GM18873 (cell line): ENCODE measurements around the gene OSBPL8.
"Not testable (repeated sequence)": the region's sequence is repeated elsewhere in the genome, so short reads cannot be mapped to it uniquely, and the experiment has no call there.

Experiments used
- ATAC-seq: cut with Tn5 transposase; IDR thresholded peaks from one replicate; pipeline ENCODE4 v1.9.1; 2021; ENCODE audit warnings: mild to moderate bottlenecking, moderate library complexity, moderate number of reproducible peaks; ENCODE audit not compliant: unreplicated experiment, low FRiP score

Gene OSBPL8

DNA sequence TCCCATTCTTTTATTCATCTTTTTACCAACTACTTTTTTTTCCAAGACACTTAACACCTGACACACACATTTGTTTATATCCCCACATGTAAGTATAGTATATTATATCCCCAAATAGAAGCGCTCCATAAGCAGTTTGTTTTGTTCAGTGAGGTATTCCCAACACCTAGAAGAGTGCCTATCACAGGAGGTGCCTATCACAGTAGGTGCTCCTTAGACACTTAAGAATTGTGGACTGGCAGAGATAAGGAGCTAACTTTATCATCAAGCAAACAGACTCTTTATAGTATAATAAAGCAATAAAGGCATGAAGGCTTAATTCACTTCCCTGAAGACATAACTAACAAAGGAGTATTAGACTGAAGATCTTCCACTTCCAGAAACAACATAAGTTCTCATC, 29.1 kb downstream of the OSBPL8 start:
- no peak for ATAC-seq

GRCh38 chr12:76529226-76529918, 30.2 kb downstream of the OSBPL8 start:
- ATAC-seq, result no peak

DNA sequence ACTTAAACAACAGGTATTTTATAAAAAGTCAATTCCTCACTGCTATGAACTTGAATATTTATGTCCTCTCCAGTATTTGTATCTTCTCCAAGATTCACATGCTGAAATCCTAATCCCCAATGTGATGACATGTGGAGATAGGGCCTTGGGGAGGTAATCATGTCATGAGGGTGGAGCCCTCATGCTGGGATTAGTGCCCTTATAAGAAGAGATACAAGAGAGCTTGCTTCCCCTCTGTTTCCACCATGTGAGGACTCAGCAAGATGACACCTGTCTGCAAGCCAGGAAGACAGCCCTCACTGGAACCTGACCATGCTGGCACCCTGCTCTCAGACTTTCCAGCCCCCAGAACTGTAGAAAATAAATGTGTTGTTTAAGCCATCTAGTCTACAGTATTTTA, 36.2 kb downstream of the OSBPL8 start:
- no peak for ATAC-seq

DNA sequence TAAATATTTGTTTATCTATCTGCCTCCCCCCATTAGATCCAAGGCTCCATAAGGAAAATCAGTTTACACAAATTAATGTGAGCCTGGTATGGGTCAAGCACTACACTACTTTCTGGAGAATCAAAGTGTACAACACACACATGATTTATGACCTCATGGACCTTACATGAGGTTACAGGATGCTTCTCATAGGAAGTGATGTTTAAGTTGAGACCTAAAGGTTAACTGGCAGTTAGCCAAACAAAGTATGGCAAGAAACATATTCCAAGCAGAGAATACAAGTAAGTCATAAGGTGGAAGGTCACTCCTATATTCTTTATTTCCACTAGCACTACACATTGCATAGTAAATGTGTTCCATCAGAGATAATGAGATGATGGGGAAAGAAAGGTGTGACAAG, 39.2 kb downstream of the OSBPL8 start:
- ATAC-seq, result no peak

GRCh38 chr12:76519538-76519937, 40.0 kb downstream of the OSBPL8 start:
- ATAC-seq, result no peak

- ATAC-seq, result no peak
Measured at GRCh38 chr12:76518699-76519098, 40.9 kb downstream of the OSBPL8 start.

GRCh38 chr12:76515271-76515670, 44.3 kb downstream of the OSBPL8 start:
- no peak for ATAC-seq

GRCh38 chr12:76511116-76511716, 48.4 kb downstream of the OSBPL8 start:
- ATAC-seq, result peak; percentile 70

DNA sequence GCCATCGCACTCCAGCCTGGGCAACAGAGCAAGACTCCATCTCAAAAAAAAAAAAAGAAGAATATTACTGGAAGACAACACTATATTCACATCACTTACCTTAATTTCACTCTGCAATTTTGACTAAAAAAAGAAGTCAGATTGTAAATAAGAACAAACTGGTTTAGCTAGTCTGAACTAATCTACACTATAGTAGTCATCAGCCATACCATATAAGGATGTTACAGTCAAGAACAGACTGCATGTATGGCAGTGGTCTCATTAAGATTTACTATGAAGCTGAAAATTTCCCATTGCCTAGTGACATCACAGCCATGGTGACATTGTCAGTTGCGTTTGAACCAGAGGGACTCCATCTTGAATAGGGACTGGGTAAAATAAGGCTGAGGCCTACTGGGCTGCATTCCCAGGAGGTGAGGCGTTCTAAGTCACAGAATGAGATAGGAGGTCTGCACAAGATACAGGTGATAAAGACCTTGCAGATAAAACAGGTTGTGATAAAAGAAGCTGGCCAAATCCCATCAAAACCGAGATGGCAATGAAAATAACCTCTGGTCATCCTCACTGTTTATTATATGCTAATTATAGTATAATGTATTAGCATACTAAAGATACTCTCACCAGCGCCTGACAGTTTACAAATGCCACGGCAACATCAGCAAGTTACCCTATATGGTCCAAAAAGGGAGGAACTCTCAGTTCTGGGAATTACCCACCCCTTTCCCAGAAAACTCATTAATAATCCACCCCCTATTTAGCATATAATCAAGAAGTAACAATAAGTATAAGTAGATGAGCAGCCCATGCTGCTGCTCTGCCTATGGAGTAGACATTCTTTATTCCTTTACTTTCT, 51.2 kb downstream of the OSBPL8 start:
- ATAC-seq, result no peak

- no peak for ATAC-seq
Measured at GRCh38 chr12:76506149-76506548, 53.4 kb downstream of the OSBPL8 start.

DNA sequence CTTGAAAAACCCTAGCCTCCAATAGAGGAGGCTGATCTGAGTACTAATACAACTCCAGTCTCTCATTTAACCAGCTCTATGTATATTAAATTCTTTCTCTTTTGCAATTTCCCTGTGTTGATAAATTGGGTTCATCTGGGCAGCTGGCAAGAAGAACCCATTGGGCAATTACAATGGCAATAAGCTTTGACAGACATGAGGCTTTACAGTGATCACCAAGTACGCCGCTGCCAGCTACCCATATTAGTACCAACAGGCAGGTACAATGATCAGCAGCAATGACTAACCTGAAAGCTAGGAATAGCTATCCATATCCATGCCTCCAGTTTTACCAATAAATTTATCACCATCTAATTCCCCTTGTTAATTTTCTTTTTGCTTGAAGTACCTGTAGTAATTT, 54.5 kb downstream of the OSBPL8 start:
- no peak for ATAC-seq

DNA sequence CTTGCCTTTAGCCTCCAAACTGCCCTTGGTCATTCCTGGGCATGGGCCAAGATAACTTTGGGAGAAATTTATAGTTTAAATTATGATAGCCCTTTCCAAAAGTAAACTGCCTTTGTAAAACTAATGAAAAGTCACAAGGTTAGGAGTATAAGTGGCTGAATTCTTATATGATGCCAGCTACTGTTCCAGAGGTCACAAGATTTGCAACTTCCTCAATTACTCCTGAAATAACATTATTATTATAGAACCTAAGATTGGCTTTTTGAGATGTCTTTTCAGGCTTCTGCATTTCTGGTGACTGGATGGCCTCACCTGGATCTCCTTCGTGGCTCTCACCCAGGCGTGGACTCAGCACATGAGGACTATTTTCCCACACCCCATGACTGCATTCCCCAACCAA, 55.0 kb downstream of the OSBPL8 start:
- ATAC-seq, result no peak

GRCh38 chr12:76503957-76504356, 55.6 kb downstream of the OSBPL8 start:
- no peak for ATAC-seq

- ATAC-seq, result no peak
Measured at GRCh38 chr12:76501390-76501789, 58.2 kb downstream of the OSBPL8 start.

GRCh38 chr12:76499136-76499535, 60.4 kb downstream of the OSBPL8 start:
- not testable (repeated sequence) for ATAC-seq

DNA sequence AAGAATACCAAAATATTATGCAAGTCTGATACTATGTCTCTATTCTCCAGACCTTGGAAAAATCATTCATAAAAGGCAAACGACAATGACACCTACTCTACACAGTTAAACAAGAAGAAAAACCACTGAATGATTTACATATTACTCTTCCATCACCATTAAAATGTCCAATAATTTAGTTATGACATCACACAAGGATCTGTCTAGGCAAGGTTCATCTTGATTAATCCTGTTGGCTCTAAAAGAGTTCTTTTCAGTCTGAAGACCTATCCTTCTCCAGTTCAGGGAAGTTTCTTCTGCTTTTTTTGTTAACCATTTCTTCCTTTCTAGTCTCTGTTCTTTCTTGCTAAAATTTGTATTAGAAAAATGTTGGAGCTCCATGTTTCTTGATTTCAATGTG, 64.0 kb downstream of the OSBPL8 start:
- ATAC-seq, result no peak

- ATAC-seq, result no peak
Measured at GRCh38 chr12:76491292-76491691, 68.3 kb downstream of the OSBPL8 start.

GRCh38 chr12:76490763-76491162, 68.8 kb downstream of the OSBPL8 start:
- no peak for ATAC-seq

DNA sequence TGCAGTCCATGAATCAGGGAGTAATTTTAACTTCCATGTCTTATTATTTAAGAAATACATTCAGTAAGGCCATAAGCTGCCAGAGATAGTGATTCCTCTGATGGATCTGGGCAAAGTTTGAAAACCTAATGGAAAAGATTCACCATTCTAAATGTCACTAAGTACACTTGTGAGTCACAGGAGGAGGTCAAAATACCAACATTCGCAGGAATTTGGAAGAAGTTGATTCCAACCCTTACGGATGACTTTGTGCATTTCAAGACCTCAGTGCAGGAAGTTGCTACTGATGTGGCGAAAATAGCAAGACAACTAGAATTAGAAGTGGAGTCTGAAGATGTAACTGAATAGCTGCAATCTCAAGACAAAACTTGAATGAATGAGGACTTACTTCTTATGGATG, 69.8 kb downstream of the OSBPL8 start:
- no peak for ATAC-seq

DNA sequence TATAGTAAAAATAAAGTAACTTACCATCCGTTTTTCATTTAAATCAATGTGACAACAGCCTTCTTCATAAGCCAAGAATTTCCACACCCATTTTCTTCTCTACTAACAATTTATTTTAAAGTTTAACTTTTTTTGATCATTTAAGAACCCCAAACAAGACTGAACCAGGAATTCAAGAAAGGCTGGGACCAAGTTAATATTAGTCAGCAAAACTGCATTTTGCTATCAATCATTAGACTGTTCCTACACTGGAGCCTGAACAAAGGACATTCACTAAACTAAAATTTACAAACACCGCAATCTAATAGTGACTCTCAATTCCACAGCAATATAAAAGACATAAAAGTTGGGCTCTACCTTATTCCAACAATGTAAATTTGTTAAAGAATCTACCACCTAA, 73.6 kb downstream of the OSBPL8 start:
- ATAC-seq, result no peak

DNA sequence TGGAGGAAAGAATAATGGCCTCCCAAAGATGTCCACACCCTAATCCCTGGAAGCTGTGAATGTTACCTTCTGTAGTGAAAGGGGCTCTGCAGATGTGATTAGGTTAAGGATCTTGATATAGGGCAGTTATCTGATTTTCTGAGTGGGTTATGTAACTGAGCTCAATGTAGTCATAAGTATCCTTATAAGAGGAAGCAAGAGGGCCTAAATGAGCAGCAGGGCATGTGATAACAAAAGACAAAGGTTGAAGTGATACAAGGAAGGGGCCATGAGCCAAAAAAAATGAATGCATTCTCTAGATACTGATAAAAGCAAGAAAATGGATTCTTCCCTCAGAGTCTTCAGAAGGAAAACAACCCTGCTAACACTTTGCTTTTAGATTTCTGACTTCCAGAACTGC, 78.8 kb downstream of the OSBPL8 start:
- ATAC-seq, result no peak

GRCh38 chr12:76478045-76478444, 81.5 kb downstream of the OSBPL8 start:
- no peak for ATAC-seq
